Loucy (cell line): Measurements from ENCODE around the gene IGFN1.

Source experiments
- H2AFZ ChIP-seq: fragments of 200-600 bp; sonication (generic); 2 replicates; pipeline ENCODE4 v1.6.0; 2016; ENCODE audit warnings: antibody characterized with exemption, mild to moderate bottlenecking, low read length, moderate library complexity
- H3F3A ChIP-seq: fragments of 200-600 bp; 2 replicates; pipeline ENCODE4 v1.6.0; 2016; ENCODE audit warnings: antibody characterized with exemption, low read depth, mild to moderate bottlenecking
- H3K27me3 ChIP-seq: fragments of 200-600 bp; sonication (generic); 2 replicates; pipeline ENCODE4 v1.6.1; 2014; ENCODE audit warnings: low read length, mild to moderate bottlenecking; ENCODE audit not compliant: insufficient read depth, poor library complexity, severe bottlenecking
- H3K36me3 ChIP-seq: fragments of 200-600 bp; sonication (generic); 2 replicates; pipeline ENCODE4 v1.6.1; 2016; ENCODE audit warnings: low read length; ENCODE audit not compliant: insufficient read depth
- H3K4me1 ChIP-seq: fragments of 200-600 bp; sonication (generic); 2 replicates; pipeline ENCODE4 v1.5.1; 2014; ENCODE audit warnings: low read length, mild to moderate bottlenecking; ENCODE audit not compliant: insufficient read depth, poor library complexity, severe bottlenecking
- H3K4me2 ChIP-seq: fragments of 200-600 bp; sonication (generic); 2 replicates; pipeline ENCODE4 v1.6.0; 2014; ENCODE audit warnings: antibody characterized with exemption, low read length, low read depth, mild to moderate bottlenecking; ENCODE audit not compliant: poor library complexity, severe bottlenecking
- H3K4me3 ChIP-seq: fragments of 200-600 bp; sonication (generic); 2 replicates; pipeline ENCODE4 v1.5.1; 2014; ENCODE audit warnings: low read length, mild to moderate bottlenecking, mixed read lengths; ENCODE audit not compliant: poor library complexity, severe bottlenecking
- H3K79me2 ChIP-seq: fragments of 200-600 bp; sonication (generic); 2 replicates; pipeline ENCODE4 v1.6.1; 2014; ENCODE audit warnings: low read length; ENCODE audit not compliant: insufficient read depth
- H3K9ac ChIP-seq: fragments of 200-600 bp; sonication (generic); 2 replicates; pipeline ENCODE4 v1.6.0; 2014; ENCODE audit warnings: mild to moderate bottlenecking, low read depth, low read length, moderate library complexity; ENCODE audit not compliant: poor library complexity, severe bottlenecking
- H3K9me2 ChIP-seq: fragments of 200-600 bp; sonication (generic); replicated peaks from 2 replicates; pipeline ENCODE4 v1.6.1; 2016; ENCODE audit warnings: low read depth, low read length, mixed read lengths
- H3K9me3 ChIP-seq: fragments of 200-600 bp; sonication (generic); 2 replicates; pipeline ENCODE4 v1.6.1; 2014; ENCODE audit warnings: mild to moderate bottlenecking, antibody characterized with exemption, low read length, low read depth; ENCODE audit not compliant: insufficient read depth
- H4K20me1 ChIP-seq: fragments of 200-600 bp; sonication (generic); 2 replicates; pipeline ENCODE4 v1.6.0; 2014; ENCODE audit warnings: antibody characterized with exemption, low read length, mild to moderate bottlenecking; ENCODE audit not compliant: insufficient read depth, poor library complexity, severe bottlenecking
- EZH2phosphoT487 ChIP-seq: fragments of 200-600 bp; IDR thresholded peaks from 2 replicates; pipeline ENCODE4 v1.6.1; 2018; ENCODE audit warnings: antibody characterized with exemption, mild to moderate bottlenecking, moderate library complexity, borderline replicate concordance
- TF ChIP-seq, protein P1 (sequence below): fragments of 200-600 bp; sonication (generic); conservative IDR thresholded peaks from 2 replicates; pipeline ENCODE4 v1.5.1; 2014; ENCODE audit warnings: mild to moderate bottlenecking, antibody characterized with exemption, low read length

IGFN1 gene

DNA sequence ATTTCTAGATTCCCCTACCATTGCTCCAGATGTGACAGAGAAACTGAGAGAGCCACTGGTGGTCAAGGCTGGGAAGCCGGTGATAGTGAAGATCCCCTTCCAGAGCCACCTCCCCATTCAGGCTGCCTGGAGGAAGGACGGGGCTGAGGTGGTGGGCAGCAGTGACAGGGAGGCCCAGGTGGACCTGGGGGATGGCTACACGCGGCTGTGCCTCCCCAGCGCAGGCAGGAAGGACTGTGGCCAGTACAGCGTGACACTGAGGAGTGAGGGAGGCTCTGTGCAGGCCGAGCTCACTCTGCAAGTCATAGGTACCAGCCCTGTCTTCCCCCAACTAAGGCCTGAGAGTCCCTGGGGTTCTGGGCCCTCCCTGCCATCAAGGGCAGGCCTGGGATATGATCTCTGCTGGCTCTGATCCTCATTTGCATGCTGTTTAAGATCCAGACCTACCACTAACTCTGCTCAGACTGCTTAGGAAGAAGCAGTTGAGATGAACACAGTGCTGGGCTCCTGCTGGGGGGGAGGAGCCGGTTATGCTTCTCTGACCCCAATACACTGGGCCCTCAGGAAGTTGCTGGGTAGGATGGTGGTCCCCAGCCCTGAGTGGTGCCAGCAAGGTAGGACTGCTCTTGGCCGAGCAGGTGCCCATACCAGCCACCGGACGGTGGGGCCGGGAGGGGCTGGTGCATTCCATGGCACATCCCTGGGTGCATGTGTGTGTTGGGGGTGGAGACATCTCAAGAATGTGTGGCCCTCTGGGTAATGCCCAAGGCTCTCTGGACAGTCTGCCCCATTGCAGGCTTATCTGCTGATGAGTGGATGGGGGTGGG is 25.1 kb downstream of the IGFN1 start:
- Histone ChIP-seq H3K4me3 (no peak overlapping the region), H3K36me3 (no peaks in the 10 kb centered on the region), H4K20me1 (no peaks in the 10 kb centered on the region), H3K9me2 (no peaks in the 10 kb centered on the region), H3K4me2 (no peak overlapping the region), H3K27me3 (no peaks in the 10 kb centered on the region), H3K9me3 (no peaks in the 10 kb centered on the region), H2AFZ (no peak overlapping the region), H3K4me1 (no peaks in the 10 kb centered on the region), H3K9ac (no peak overlapping the region), H3F3A (no peaks in the 10 kb centered on the region), H3K79me2 (no peaks in the 10 kb centered on the region)
- no peak for TF ChIP-seq EZH2phosphoT487
- TF ChIP-seq, protein P1, sequence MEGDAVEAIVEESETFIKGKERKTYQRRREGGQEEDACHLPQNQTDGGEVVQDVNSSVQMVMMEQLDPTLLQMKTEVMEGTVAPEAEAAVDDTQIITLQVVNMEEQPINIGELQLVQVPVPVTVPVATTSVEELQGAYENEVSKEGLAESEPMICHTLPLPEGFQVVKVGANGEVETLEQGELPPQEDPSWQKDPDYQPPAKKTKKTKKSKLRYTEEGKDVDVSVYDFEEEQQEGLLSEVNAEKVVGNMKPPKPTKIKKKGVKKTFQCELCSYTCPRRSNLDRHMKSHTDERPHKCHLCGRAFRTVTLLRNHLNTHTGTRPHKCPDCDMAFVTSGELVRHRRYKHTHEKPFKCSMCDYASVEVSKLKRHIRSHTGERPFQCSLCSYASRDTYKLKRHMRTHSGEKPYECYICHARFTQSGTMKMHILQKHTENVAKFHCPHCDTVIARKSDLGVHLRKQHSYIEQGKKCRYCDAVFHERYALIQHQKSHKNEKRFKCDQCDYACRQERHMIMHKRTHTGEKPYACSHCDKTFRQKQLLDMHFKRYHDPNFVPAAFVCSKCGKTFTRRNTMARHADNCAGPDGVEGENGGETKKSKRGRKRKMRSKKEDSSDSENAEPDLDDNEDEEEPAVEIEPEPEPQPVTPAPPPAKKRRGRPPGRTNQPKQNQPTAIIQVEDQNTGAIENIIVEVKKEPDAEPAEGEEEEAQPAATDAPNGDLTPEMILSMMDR: no peak

DNA sequence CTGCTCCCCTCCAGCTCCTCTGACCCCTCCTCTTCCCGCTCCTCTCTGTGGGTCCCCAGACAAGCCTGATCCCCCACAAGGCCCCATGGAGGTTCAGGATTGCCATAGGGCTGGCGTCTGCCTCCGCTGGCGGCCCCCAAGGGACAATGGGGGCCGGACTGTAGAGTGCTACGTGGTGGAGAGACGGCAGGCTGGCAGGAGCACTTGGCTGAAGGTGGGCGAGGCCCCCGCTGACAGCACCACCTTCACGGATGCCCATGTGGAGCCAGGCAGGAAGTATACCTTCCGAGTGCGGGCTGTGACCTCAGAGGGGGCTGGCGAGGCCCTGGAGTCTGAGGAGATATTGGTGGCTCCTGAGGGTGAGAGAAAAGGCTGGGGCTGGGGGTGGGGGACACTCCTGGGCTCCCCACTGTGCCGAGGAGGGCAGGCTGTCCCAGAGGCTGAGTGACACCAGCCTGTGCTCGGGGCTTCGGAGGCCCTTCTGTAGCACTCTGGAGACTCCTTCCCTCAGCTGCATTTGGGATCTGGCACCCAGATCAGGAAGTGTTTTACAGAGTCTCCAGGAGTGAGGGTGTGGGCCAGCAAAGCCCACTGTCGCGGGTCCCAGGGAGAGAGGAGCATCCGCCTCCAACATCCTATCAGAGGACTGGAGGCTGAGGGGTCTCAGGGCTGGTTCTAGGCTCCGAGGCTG is 25.9 kb downstream of the IGFN1 start:
- H3K4me1 ChIP-seq: no peaks in the 10 kb centered on the region
- H3K9me3 ChIP-seq: no peaks in the 10 kb centered on the region
- H3F3A ChIP-seq: no peaks in the 10 kb centered on the region
- TF ChIP-seq EZH2phosphoT487: no peak
- TF ChIP-seq, protein P1: no peak
- H3K36me3 ChIP-seq: no peaks in the 10 kb centered on the region
- no peaks in the 10 kb centered on the region for H3K9me2 ChIP-seq
- no peaks in the 10 kb centered on the region for H3K79me2 ChIP-seq
- H3K4me3 ChIP-seq: no peak overlapping the region
- no peak overlapping the region for H2AFZ ChIP-seq
- H4K20me1 ChIP-seq: no peaks in the 10 kb centered on the region
- no peak overlapping the region for H3K9ac ChIP-seq
- no peak overlapping the region for H3K4me2 ChIP-seq
- no peaks in the 10 kb centered on the region for H3K27me3 ChIP-seq

GRCh38 chr1:201217146-201217545 is 26.5 kb downstream of the IGFN1 start:
- Histone ChIP-seq H3K4me3 (no peak overlapping the region), H3K9me3 (no peaks in the 10 kb centered on the region), H3K27me3 (no peaks in the 10 kb centered on the region), H4K20me1 (no peaks in the 10 kb centered on the region), H3K36me3 (no peaks in the 10 kb centered on the region), H3F3A (no peaks in the 10 kb centered on the region), H3K9ac (no peak overlapping the region), H3K4me2 (no peak overlapping the region), H3K9me2 (no peaks in the 10 kb centered on the region), H3K79me2 (no peaks in the 10 kb centered on the region), H3K4me1 (no peaks in the 10 kb centered on the region), H2AFZ (no peak overlapping the region)
- no peak for TF ChIP-seq EZH2phosphoT487
- TF ChIP-seq, protein P1: no peak
